Upper lobe of right lung (tissue), 1 donor: ENCODE data around the gene RINL. TPM values are rescaled to one million over a fixed set of nuclear protein-coding genes. Genes with fewer than 3 reads are reported as not detected.

Experiments used
- ATAC-seq: fragments of 200-7000 bp; cut with Tn5 transposase; one replicate; pipeline ENCODE4 v1.9.1; 2020; ENCODE audit warnings: mild to moderate bottlenecking, moderate library complexity
- DNase-seq: peaks from one replicate; pipeline ENCODE4 v3.0.0-alpha.2; 2020
- H3K27ac ChIP-seq: fragments of 200-600 bp; one replicate; pipeline ENCODE4 v1.8.0; 2022
- H3K27me3 ChIP-seq: fragments of 200-600 bp; one replicate; pipeline ENCODE4 v1.8.0; 2022; ENCODE audit warnings: mild to moderate bottlenecking
- H3K36me3 ChIP-seq: fragments of 200-600 bp; one replicate; pipeline ENCODE4 v1.8.0; 2022
- H3K4me1 ChIP-seq: fragments of 200-600 bp; one replicate; pipeline ENCODE4 v1.8.0; 2022
- H3K4me3 ChIP-seq: fragments of 200-600 bp; one replicate; pipeline ENCODE4 v1.8.0; 2022; ENCODE audit warnings: mild to moderate bottlenecking
- H3K9me3 ChIP-seq: fragments of 200-600 bp; one replicate; pipeline ENCODE4 v1.8.0; 2022
- CTCF ChIP-seq: fragments of 200-600 bp; IDR thresholded peaks from one replicate; pipeline ENCODE4 v1.8.0; 2022; ENCODE audit warnings: antibody characterized with exemption
- intact Hi-C: fragments of 100-400 bp; cut with DNase I; formaldehyde crosslinking; loops from one replicate; pipeline ENCODE4 v1.11.0; 2022
- total RNA-seq: library from RNA; stranded (reverse); fragmentation: NEBNext Ultra II Directional; extraction: Animal tissue kit (Norgen Biotek cat#: 25700); gene quantifications from one replicate; pipeline ENCODE4 v1.2.1, GENCODE V29; 2021
- donor health status: DM: no; HTN: yes; CAD: no; lungs with severe emphysema.

The RINL gene
- total RNA-seq, 1 donor from 2014 or later = 12.0 TPM

GRCh38 chr19:38894968-38895367, 16.9 kb upstream of the RINL start:
- no peaks in the 10 kb centered on the region for H3K9me3 ChIP-seq
- peaks cover 17% of the 10 kb centered on the region for H3K4me1 ChIP-seq
- DNase-seq = no peak
- no peak overlapping the region for H3K27ac ChIP-seq
- no peak for ATAC-seq
- TF ChIP-seq CTCF = no peak
- intact Hi-C loops = no loop called here
- peaks cover 25% of the 10 kb centered on the region for H3K36me3 ChIP-seq
- no peak overlapping the region for H3K4me3 ChIP-seq
- H3K27me3 ChIP-seq = no peaks in the 10 kb centered on the region

- Histone ChIP-seq H3K27me3 (no peaks in the 10 kb centered on the region), H3K4me1 (peaks cover 11% of the 10 kb centered on the region), H3K9me3 (no peaks in the 10 kb centered on the region), H3K27ac (peak overlapping the region; percentile 6), H3K4me3 (no peak overlapping the region), H3K36me3 (peaks cover 41% of the 10 kb centered on the region)
- peak; percentile 23 for ATAC-seq
- TF ChIP-seq CTCF = no peak
- intact Hi-C loops = no loop called here
- no peak for DNase-seq
Observed at GRCh38 chr19:38893341-38893771, 15.3 kb upstream of the RINL start.

- Histone ChIP-seq H3K27me3 (no peaks in the 10 kb centered on the region), H3K4me3 (no peak overlapping the region), H3K4me1 (peaks cover 5% of the 10 kb centered on the region), H3K27ac (no peak overlapping the region), H3K36me3 (peaks cover 43% of the 10 kb centered on the region), H3K9me3 (no peaks in the 10 kb centered on the region)
- ATAC-seq = no peak
- no peak for DNase-seq
- no peak for TF ChIP-seq CTCF
- intact Hi-C loops = no loop called here
Observed at GRCh38 chr19:38892841-38893240, 14.8 kb upstream of the RINL start.

- intact Hi-C loops = no loop called here
- TF ChIP-seq CTCF = no peak
- no peak for DNase-seq
- Histone ChIP-seq H3K36me3 (peaks cover 43% of the 10 kb centered on the region), H3K4me3 (no peak overlapping the region), H3K27ac (no peak overlapping the region), H3K9me3 (no peaks in the 10 kb centered on the region), H3K4me1 (no peaks in the 10 kb centered on the region), H3K27me3 (no peaks in the 10 kb centered on the region)
- ATAC-seq = no peak
Observed at GRCh38 chr19:38891771-38892170, 13.7 kb upstream of the RINL start.

GRCh38 chr19:38890686-38891085, 12.6 kb upstream of the RINL start:
- Histone ChIP-seq H3K27me3 (no peaks in the 10 kb centered on the region), H3K27ac (no peak overlapping the region), H3K36me3 (peaks cover 43% of the 10 kb centered on the region), H3K4me1 (no peaks in the 10 kb centered on the region), H3K9me3 (no peaks in the 10 kb centered on the region), H3K4me3 (no peak overlapping the region)
- DNase-seq = no peak
- TF ChIP-seq CTCF = no peak
- intact Hi-C loops = no loop called here
- ATAC-seq = no peak

- no peaks in the 10 kb centered on the region for H3K9me3 ChIP-seq
- ATAC-seq (no peak), DNase-seq (no peak)
- H3K27me3 ChIP-seq = no peaks in the 10 kb centered on the region
- peaks cover 43% of the 10 kb centered on the region for H3K36me3 ChIP-seq
- TF ChIP-seq CTCF = no peak
- H3K4me1 ChIP-seq = no peaks in the 10 kb centered on the region
- H3K4me3 ChIP-seq = no peak overlapping the region
- intact Hi-C loops = no loop called here
- no peak overlapping the region for H3K27ac ChIP-seq
Observed at GRCh38 chr19:38889803-38890202, 11.7 kb upstream of the RINL start.
